Measurements from ENCODE around the gene ITGA11.

Gene ITGA11

GRCh38 chr15:68372291-68372811, 59.6 kb downstream of the ITGA11 start:
- DNase-seq: peak; percentile 26

- DNase-seq: no peak
These were observed 60.1 kb downstream of the ITGA11 start for GRCh38 chr15:68371851-68372250.

GRCh38 chr15:68371160-68371559, 60.8 kb downstream of the ITGA11 start:
- DNase-seq: no peak

GRCh38 chr15:68370768-68371151, 61.2 kb downstream of the ITGA11 start:
- DNase-seq: peak; percentile 34

GRCh38 chr15:68369931-68370767, 61.8 kb downstream of the ITGA11 start:
- no peak for DNase-seq

GRCh38 chr15:68368731-68369435, 63.1 kb downstream of the ITGA11 start:
- DNase-seq: peak; percentile 63

- no peak for DNase-seq
These were observed 64.0 kb downstream of the ITGA11 start for GRCh38 chr15:68367992-68368391.

- DNase-seq: no peak
These were observed 64.7 kb downstream of the ITGA11 start for GRCh38 chr15:68367226-68367625.

- no peak for DNase-seq
These were observed 65.6 kb downstream of the ITGA11 start for GRCh38 chr15:68366314-68366713.

- DNase-seq: no peak
These were observed 66.2 kb downstream of the ITGA11 start for GRCh38 chr15:68365770-68366169.

GRCh38 chr15:68365140-68365745, 66.7 kb downstream of the ITGA11 start:
- peak; percentile 43 for DNase-seq

GRCh38 chr15:68364660-68365035, 67.3 kb downstream of the ITGA11 start:
- no peak for DNase-seq

- DNase-seq: no peak
These were observed 67.8 kb downstream of the ITGA11 start for GRCh38 chr15:68364028-68364659.

- DNase-seq: no peak
These were observed 68.6 kb downstream of the ITGA11 start for GRCh38 chr15:68363353-68363752.

- no peak for DNase-seq
These were observed 69.3 kb downstream of the ITGA11 start for GRCh38 chr15:68362537-68363126.

GRCh38 chr15:68360721-68361120, 71.2 kb downstream of the ITGA11 start:
- DNase-seq: no peak

GRCh38 chr15:68356778-68357177, 75.2 kb downstream of the ITGA11 start:
- DNase-seq: no peak

GRCh38 chr15:68354923-68355322, 77.0 kb downstream of the ITGA11 start:
- peak; percentile 95 for DNase-seq

- DNase-seq: peak; percentile 36
These were observed 77.7 kb downstream of the ITGA11 start for GRCh38 chr15:68354268-68354667.

GRCh38 chr15:68353421-68354135, 78.4 kb downstream of the ITGA11 start:
- peak; percentile 71 for DNase-seq

- peak; percentile 97 for DNase-seq
These were observed 79.4 kb downstream of the ITGA11 start for GRCh38 chr15:68352401-68353062.

Measured in fibroblast of skin of right biceps (primary cell).